RWPE2 (cell line): ENCODE data around the gene ARHGAP4.

Source experiments
- ATAC-seq: fragments of 200-7000 bp; cut with Tn5 transposase; 3 replicates; pipeline ENCODE4 v1.9.1; 2021; ENCODE audit warnings: low read depth
- DNase-seq: peaks from one replicate; pipeline ENCODE4 v3.0.0-alpha.2; 2020; ENCODE audit warnings: low spot score
- H3K27ac ChIP-seq: fragments of 450-650 bp; 2 replicates; pipeline ENCODE4 v1.5.1; 2017; ENCODE audit warnings: mild to moderate bottlenecking; ENCODE audit not compliant: poor library complexity, severe bottlenecking
- H3K27me3 ChIP-seq: fragments of 250-450 bp; sonication (Bioruptor Pico); 2 replicates; pipeline ENCODE4 v1.5.1; 2021; ENCODE audit warnings: mild to moderate bottlenecking, moderate library complexity; ENCODE audit not compliant: insufficient read depth, poor library complexity, severe bottlenecking
- H3K36me3 ChIP-seq: fragments of 250-450 bp; sonication (Bioruptor Pico); 2 replicates; pipeline ENCODE4 v1.5.1; 2020; ENCODE audit warnings: low read depth, mild to moderate bottlenecking, moderate library complexity
- H3K4me1 ChIP-seq: fragments of 250-450 bp; sonication (Bioruptor Pico); 2 replicates; pipeline ENCODE4 v1.5.1; 2021; ENCODE audit warnings: mild to moderate bottlenecking, moderate library complexity; ENCODE audit not compliant: insufficient read depth, poor library complexity, severe bottlenecking
- H3K4me3 ChIP-seq: fragments of 250-450 bp; sonication (Bioruptor Pico); 2 replicates; pipeline ENCODE4 v1.5.1; 2021; ENCODE audit warnings: mild to moderate bottlenecking, moderate library complexity; ENCODE audit not compliant: severe bottlenecking
- H3K9me3 ChIP-seq: fragments of 250-450 bp; sonication (Bioruptor Pico); 2 replicates; pipeline ENCODE4 v1.5.1; 2021; ENCODE audit warnings: mild to moderate bottlenecking, moderate library complexity; ENCODE audit not compliant: severe bottlenecking
- TF ChIP-seq, protein P1 (sequence below): fragments of 450-650 bp; IDR thresholded peaks from one replicate; pipeline ENCODE4 v1.5.1; 2017; ENCODE audit warnings: mild to moderate bottlenecking, moderate library complexity; ENCODE audit not compliant: poor library complexity, severe bottlenecking

Gene ARHGAP4

GRCh38 chrX:153873282-153874084 is 52.6 kb downstream of the ARHGAP4 start:
- Histone ChIP-seq H3K4me3 (no peak overlapping the region), H3K9me3 (no peaks in the 10 kb centered on the region), H3K4me1 (no peaks in the 10 kb centered on the region), H3K36me3 (0 out of 2 replicates have a peak, but pooled peaks cover 4% of the 10 kb centered on the region), H3K27me3 (no peaks in the 10 kb centered on the region), H3K27ac (no peak overlapping the region)
- ATAC-seq (no peak), DNase-seq (no peak)
- TF ChIP-seq, protein P1, sequence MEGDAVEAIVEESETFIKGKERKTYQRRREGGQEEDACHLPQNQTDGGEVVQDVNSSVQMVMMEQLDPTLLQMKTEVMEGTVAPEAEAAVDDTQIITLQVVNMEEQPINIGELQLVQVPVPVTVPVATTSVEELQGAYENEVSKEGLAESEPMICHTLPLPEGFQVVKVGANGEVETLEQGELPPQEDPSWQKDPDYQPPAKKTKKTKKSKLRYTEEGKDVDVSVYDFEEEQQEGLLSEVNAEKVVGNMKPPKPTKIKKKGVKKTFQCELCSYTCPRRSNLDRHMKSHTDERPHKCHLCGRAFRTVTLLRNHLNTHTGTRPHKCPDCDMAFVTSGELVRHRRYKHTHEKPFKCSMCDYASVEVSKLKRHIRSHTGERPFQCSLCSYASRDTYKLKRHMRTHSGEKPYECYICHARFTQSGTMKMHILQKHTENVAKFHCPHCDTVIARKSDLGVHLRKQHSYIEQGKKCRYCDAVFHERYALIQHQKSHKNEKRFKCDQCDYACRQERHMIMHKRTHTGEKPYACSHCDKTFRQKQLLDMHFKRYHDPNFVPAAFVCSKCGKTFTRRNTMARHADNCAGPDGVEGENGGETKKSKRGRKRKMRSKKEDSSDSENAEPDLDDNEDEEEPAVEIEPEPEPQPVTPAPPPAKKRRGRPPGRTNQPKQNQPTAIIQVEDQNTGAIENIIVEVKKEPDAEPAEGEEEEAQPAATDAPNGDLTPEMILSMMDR: no peak

GRCh38 chrX:153871946-153872878 is 53.9 kb downstream of the ARHGAP4 start:
- H3K4me3 ChIP-seq: no peak overlapping the region
- ATAC-seq (no peak), DNase-seq (no peak)
- no peak overlapping the region for H3K27ac ChIP-seq
- no peaks in the 10 kb centered on the region for H3K27me3 ChIP-seq
- no peaks in the 10 kb centered on the region for H3K4me1 ChIP-seq
- TF ChIP-seq, protein P1: no peak
- 0 out of 2 replicates have a peak, but pooled peaks cover 4% of the 10 kb centered on the region for H3K36me3 ChIP-seq
- no peaks in the 10 kb centered on the region for H3K9me3 ChIP-seq

DNA sequence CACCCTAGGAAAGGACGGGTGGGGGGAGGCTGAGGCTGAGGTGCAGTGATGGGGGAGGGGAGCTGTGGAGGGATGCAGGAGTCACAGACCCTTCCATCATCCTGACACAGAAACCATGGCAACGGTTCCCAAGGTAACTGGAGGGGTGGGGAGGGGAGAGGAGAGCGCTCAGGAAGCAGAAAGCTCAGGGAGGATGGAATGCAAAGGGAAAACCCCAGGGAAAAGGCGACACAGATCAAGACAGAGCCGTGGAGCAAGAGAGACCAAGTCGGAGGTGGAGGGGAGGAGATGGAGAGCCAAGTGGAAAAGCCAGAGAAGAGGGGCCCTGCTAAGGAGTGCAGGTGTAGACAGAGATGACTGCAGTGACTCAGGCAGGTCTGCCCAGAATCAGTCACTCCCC is 54.6 kb downstream of the ARHGAP4 start:
- TF ChIP-seq, protein P1: no peak
- no peaks in the 10 kb centered on the region for H3K4me1 ChIP-seq
- H3K27me3 ChIP-seq: no peaks in the 10 kb centered on the region
- 0 out of 2 replicates have a peak, but pooled peaks cover 4% of the 10 kb centered on the region for H3K36me3 ChIP-seq
- H3K9me3 ChIP-seq: no peaks in the 10 kb centered on the region
- ATAC-seq (no peak), DNase-seq (no peak)
- H3K27ac ChIP-seq: no peak overlapping the region
- no peak overlapping the region for H3K4me3 ChIP-seq

GRCh38 chrX:153870791-153871360 is 55.2 kb downstream of the ARHGAP4 start:
- Histone ChIP-seq H3K9me3 (no peaks in the 10 kb centered on the region), H3K4me3 (no peak overlapping the region), H3K27ac (no peak overlapping the region), H3K36me3 (0 out of 2 replicates have a peak, but pooled peaks cover 4% of the 10 kb centered on the region), H3K27me3 (no peaks in the 10 kb centered on the region), H3K4me1 (no peaks in the 10 kb centered on the region)
- TF ChIP-seq, protein P1: no peak
- DNase-seq: no peak
- no peak for ATAC-seq
